Suprapubic skin (tissue), 4 donors: ENCODE measurements around the gene RPS27.

Source experiments
- POLR2A ChIP-seq, 2 donors: fragments of 450-650 bp; IDR thresholded peaks; one replicate each; pipeline ENCODE4 v1.6.1; 2017; ENCODE audit warnings: antibody characterized with exemption in 2 of 2, mild to moderate bottlenecking in 2 of 2, moderate library complexity in 2 of 2
- POLR2AphosphoS5 ChIP-seq, 3 donors: sonication (generic); formaldehyde crosslinking; IDR thresholded peaks; one replicate each; pipeline ENCODE4 v1.6.1; 2017; ENCODE audit warnings: antibody characterized with exemption in 3 of 3
- TF ChIP-seq, protein P1 (sequence below), 2 donors: fragments of 200-600 bp in 1 of 2; fragments of 450-650 bp in 1 of 2; sonication (generic) in 1 of 2; IDR thresholded peaks; one replicate each; pipeline ENCODE4 v1.5.1; 2016 to 2019; ENCODE audit warnings: antibody characterized with exemption in 2 of 2, mild to moderate bottlenecking in 1 of 2, moderate library complexity in 1 of 2

GRCh38 chr1:153970346-153970745, 20.2 kb upstream of the RPS27 start:
- TF ChIP-seq, protein P1, sequence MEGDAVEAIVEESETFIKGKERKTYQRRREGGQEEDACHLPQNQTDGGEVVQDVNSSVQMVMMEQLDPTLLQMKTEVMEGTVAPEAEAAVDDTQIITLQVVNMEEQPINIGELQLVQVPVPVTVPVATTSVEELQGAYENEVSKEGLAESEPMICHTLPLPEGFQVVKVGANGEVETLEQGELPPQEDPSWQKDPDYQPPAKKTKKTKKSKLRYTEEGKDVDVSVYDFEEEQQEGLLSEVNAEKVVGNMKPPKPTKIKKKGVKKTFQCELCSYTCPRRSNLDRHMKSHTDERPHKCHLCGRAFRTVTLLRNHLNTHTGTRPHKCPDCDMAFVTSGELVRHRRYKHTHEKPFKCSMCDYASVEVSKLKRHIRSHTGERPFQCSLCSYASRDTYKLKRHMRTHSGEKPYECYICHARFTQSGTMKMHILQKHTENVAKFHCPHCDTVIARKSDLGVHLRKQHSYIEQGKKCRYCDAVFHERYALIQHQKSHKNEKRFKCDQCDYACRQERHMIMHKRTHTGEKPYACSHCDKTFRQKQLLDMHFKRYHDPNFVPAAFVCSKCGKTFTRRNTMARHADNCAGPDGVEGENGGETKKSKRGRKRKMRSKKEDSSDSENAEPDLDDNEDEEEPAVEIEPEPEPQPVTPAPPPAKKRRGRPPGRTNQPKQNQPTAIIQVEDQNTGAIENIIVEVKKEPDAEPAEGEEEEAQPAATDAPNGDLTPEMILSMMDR (IDR thresholded peaks at IDR 0.05): no peak
- TF ChIP-seq POLR2A (IDR thresholded peaks at IDR 0.05) (no peak), POLR2AphosphoS5 (IDR thresholded peaks at IDR 0.05) (no peak)
